T1000 (cell line): Measurements from ENCODE around the gene MYOD1.

ENCODE experiments used
- DNase-seq: peaks from one replicate; lab custom pipeline; 2025; ENCODE audit warnings: mixed read lengths; lab: John Stamatoyannopoulos, UW

The MYOD1 gene

GRCh38 chr11:17734986-17735817 lies 15.8 kb downstream of the MYOD1 start:
- DNase-seq: peak; percentile 53

- no peak for DNase-seq
These were observed 16.6 kb downstream of the MYOD1 start for GRCh38 chr11:17735818-17736578.

- no peak for DNase-seq
These were observed 17.2 kb downstream of the MYOD1 start for GRCh38 chr11:17736579-17736893.

GRCh38 chr11:17736930-17737817 lies 17.8 kb downstream of the MYOD1 start:
- no peak for DNase-seq

GRCh38 chr11:17738151-17738973 lies 19.0 kb downstream of the MYOD1 start:
- DNase-seq: no peak

- no peak for DNase-seq
These were observed 20.6 kb downstream of the MYOD1 start for GRCh38 chr11:17739945-17740338.

GRCh38 chr11:17740649-17741235 lies 21.4 kb downstream of the MYOD1 start:
- no peak for DNase-seq

- no peak for DNase-seq
These were observed 22.1 kb downstream of the MYOD1 start for GRCh38 chr11:17741487-17741886.

- no peak for DNase-seq
These were observed 22.6 kb downstream of the MYOD1 start for GRCh38 chr11:17742019-17742418.

GRCh38 chr11:17743026-17743807 lies 23.8 kb downstream of the MYOD1 start:
- DNase-seq: no peak

GRCh38 chr11:17743808-17744119 lies 24.4 kb downstream of the MYOD1 start:
- no peak for DNase-seq

- DNase-seq: no peak
These were observed 25.0 kb downstream of the MYOD1 start for GRCh38 chr11:17744151-17744940.

GRCh38 chr11:17745023-17745772 lies 25.8 kb downstream of the MYOD1 start:
- no peak for DNase-seq

GRCh38 chr11:17746096-17746495 lies 26.7 kb downstream of the MYOD1 start:
- no peak for DNase-seq

GRCh38 chr11:17747131-17747955 lies 28.0 kb downstream of the MYOD1 start:
- DNase-seq: no peak

GRCh38 chr11:17748044-17748443 lies 28.7 kb downstream of the MYOD1 start:
- no peak for DNase-seq

GRCh38 chr11:17748761-17749721 lies 29.7 kb downstream of the MYOD1 start:
- no peak for DNase-seq
